Smooth muscle cell (in vitro differentiated cells): ENCODE data around the gene EPHB1. TPM values are rescaled to one million over a fixed set of nuclear protein-coding genes. Genes with fewer than 3 reads are reported as not detected.

Experiments
- DNase-seq: peaks from one replicate; lab custom pipeline; 2025; ENCODE audit not compliant: unreplicated experiment; lab: John Stamatoyannopoulos, UW
- H2AFZ ChIP-seq: fragments of 200-600 bp; sonication (generic); 2 replicates; pipeline ENCODE4 v1.6.0; 2016; ENCODE audit warnings: antibody characterized with exemption, low read depth, mild to moderate bottlenecking
- H3F3A ChIP-seq: fragments of 200-600 bp; sonication (generic); 2 replicates; pipeline ENCODE4 v1.6.0; 2017; ENCODE audit warnings: antibody characterized with exemption, low read depth
- H3K27ac ChIP-seq: fragments of 200-600 bp; sonication (generic); 2 replicates; pipeline ENCODE4 v1.5.1; 2016; ENCODE audit warnings: low read depth, mild to moderate bottlenecking
- H3K27me3 ChIP-seq: fragments of 200-600 bp; sonication (generic); 2 replicates; pipeline ENCODE4 v1.6.1; 2016; ENCODE audit warnings: low read depth, mild to moderate bottlenecking
- H3K36me3 ChIP-seq: fragments of 200-600 bp; sonication (generic); 2 replicates; pipeline ENCODE4 v1.5.1; 2016; ENCODE audit warnings: low read depth
- H3K4me1 ChIP-seq: fragments of 200-600 bp; sonication (generic); 2 replicates; pipeline ENCODE4 v1.5.1; 2016; ENCODE audit warnings: low read depth
- H3K4me2 ChIP-seq: fragments of 200-600 bp; sonication (generic); 2 replicates; pipeline ENCODE4 v1.6.0; 2016; ENCODE audit warnings: mild to moderate bottlenecking
- H3K4me3 ChIP-seq: fragments of 200-600 bp; sonication (generic); 2 replicates; pipeline ENCODE4 v1.5.1; 2016; ENCODE audit warnings: mild to moderate bottlenecking
- H3K79me2 ChIP-seq: fragments of 200-600 bp; sonication (generic); 2 replicates; pipeline ENCODE4 v1.6.0; 2016; ENCODE audit warnings: low read depth, mild to moderate bottlenecking
- H3K9ac ChIP-seq: fragments of 200-600 bp; sonication (generic); 2 replicates; pipeline ENCODE4 v1.6.0; 2016; ENCODE audit warnings: low read depth
- H3K9me3 ChIP-seq: fragments of 200-600 bp; sonication (generic); replicated peaks from 2 replicates; pipeline ENCODE4 v1.5.1; 2016; ENCODE audit warnings: low read depth
- H4K20me1 ChIP-seq: fragments of 200-600 bp; sonication (generic); 2 replicates; pipeline ENCODE4 v1.6.0; 2016; ENCODE audit warnings: low read depth
- WGBS: methylation state at CpG from one replicate; pipeline ENCODE4 v1.1.7; 2016; ENCODE audit warnings: low lambda C conversion rate; 5-methylcytosine and 5-hydroxymethylcytosine counted together
- polyA plus RNA-seq: library from polyadenylated mRNA; unstranded; fragments of >200 nt; fragmentation: Nextera tagmentation; extraction: Ambion mirVana; gene quantifications from 2 replicates; pipeline ENCODE4 v1.2.1, GENCODE V29; 2016
- total RNA-seq: library from RNA; depleted of rRNA; stranded (reverse); fragments of >200 nt; gene quantifications from 2 replicates; pipeline ENCODE4 v1.2.3, GENCODE V29; 2014
- TF ChIP-seq, protein P1 (sequence below): fragments of 200-600 bp; sonication (generic); IDR thresholded peaks from 2 replicates; pipeline ENCODE4 v1.5.1; 2017; ENCODE audit warnings: borderline replicate concordance, mild to moderate bottlenecking, antibody characterized with exemption; ENCODE audit not compliant: insufficient read depth, poor library complexity, severe bottlenecking

EPHB1 gene
- total and polyA plus RNA-seq, 2 experiments from 2014 or later: 2.5 to 2.6 TPM

DNA sequence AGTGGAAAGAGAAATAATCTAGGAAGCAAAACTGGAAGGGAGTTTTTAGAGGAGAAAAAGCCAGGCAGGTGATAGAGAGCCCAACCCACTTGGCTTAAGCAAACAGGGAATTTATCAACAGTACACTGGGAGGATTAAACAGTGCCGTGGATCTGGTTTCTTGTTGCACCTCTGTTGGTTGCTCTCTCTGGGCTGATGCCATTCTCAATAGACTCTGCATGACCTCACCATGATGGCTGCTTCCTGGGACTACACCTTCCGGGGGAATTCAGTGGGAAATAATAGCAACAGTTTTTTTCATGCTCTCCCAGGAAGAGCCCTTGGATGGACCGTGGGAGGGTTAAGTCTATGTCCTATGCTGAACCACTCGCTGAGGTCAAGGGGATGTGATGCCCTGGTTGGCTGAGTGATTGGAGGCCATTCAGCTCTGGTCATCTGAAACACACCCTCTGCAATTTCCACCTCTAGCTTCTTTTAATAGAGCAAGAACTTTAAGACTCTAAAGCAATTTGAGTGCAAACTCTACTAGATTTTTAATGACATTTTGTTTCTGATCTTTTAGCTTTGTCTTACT, 74.2 kb downstream of the EPHB1 start:
- no peak overlapping the region for H2AFZ ChIP-seq
- DNase-seq: no peak

DNA sequence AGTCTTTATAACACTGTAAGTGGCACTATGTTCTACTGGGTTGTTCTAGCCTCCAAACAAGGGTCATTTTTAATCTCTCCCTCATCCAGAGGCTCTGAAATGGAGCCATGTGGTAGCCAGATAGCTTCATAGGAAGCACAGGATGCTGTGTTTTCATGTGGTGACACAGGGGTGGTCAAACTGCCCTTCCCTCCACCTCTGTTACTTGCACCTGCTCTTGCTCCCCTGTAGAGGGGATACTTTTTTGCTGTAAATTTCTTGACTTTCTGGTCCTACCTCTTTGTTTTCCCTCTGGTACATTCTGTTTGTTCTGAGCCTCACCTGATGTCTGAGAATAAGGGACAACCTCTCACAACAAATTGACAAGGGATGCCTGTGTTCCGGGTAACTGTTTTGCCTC, 76.8 kb downstream of the EPHB1 start:
- H3K4me1 ChIP-seq: no peaks in the 10 kb centered on the region
- TF ChIP-seq, protein P1, sequence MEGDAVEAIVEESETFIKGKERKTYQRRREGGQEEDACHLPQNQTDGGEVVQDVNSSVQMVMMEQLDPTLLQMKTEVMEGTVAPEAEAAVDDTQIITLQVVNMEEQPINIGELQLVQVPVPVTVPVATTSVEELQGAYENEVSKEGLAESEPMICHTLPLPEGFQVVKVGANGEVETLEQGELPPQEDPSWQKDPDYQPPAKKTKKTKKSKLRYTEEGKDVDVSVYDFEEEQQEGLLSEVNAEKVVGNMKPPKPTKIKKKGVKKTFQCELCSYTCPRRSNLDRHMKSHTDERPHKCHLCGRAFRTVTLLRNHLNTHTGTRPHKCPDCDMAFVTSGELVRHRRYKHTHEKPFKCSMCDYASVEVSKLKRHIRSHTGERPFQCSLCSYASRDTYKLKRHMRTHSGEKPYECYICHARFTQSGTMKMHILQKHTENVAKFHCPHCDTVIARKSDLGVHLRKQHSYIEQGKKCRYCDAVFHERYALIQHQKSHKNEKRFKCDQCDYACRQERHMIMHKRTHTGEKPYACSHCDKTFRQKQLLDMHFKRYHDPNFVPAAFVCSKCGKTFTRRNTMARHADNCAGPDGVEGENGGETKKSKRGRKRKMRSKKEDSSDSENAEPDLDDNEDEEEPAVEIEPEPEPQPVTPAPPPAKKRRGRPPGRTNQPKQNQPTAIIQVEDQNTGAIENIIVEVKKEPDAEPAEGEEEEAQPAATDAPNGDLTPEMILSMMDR: no peak
- no peak overlapping the region for H2AFZ ChIP-seq
- no peak overlapping the region for H3K27ac ChIP-seq
- H3K9ac ChIP-seq: no peak overlapping the region
- no peak overlapping the region for H3K4me3 ChIP-seq
- 100% methylated on average over 1 of the region's 1 CpG for WGBS
- H3K4me2 ChIP-seq: no peak overlapping the region
- no peaks in the 10 kb centered on the region for H3F3A ChIP-seq
- no peaks in the 10 kb centered on the region for H3K9me3 ChIP-seq
- H3K27me3 ChIP-seq: no peaks in the 10 kb centered on the region
- H4K20me1 ChIP-seq: no peaks in the 10 kb centered on the region
- no peak for DNase-seq
- H3K36me3 ChIP-seq: no peaks in the 10 kb centered on the region
- H3K79me2 ChIP-seq: no peaks in the 10 kb centered on the region

More for the DNA sequence above, 74.2 kb downstream of the EPHB1 start:
- Histone ChIP-seq H3F3A (no peaks in the 10 kb centered on the region), H4K20me1 (no peaks in the 10 kb centered on the region), H3K9me3 (no peaks in the 10 kb centered on the region), H3K27ac (no peak overlapping the region), H3K36me3 (no peaks in the 10 kb centered on the region), H3K9ac (no peak overlapping the region), H3K79me2 (no peaks in the 10 kb centered on the region), H3K4me3 (no peak overlapping the region), H3K27me3 (no peaks in the 10 kb centered on the region), H3K4me1 (no peaks in the 10 kb centered on the region), H3K4me2 (no peak overlapping the region)
- 88% methylated on average over 4 of the region's 4 CpGs for WGBS
- TF ChIP-seq, protein P1: no peak

DNA sequence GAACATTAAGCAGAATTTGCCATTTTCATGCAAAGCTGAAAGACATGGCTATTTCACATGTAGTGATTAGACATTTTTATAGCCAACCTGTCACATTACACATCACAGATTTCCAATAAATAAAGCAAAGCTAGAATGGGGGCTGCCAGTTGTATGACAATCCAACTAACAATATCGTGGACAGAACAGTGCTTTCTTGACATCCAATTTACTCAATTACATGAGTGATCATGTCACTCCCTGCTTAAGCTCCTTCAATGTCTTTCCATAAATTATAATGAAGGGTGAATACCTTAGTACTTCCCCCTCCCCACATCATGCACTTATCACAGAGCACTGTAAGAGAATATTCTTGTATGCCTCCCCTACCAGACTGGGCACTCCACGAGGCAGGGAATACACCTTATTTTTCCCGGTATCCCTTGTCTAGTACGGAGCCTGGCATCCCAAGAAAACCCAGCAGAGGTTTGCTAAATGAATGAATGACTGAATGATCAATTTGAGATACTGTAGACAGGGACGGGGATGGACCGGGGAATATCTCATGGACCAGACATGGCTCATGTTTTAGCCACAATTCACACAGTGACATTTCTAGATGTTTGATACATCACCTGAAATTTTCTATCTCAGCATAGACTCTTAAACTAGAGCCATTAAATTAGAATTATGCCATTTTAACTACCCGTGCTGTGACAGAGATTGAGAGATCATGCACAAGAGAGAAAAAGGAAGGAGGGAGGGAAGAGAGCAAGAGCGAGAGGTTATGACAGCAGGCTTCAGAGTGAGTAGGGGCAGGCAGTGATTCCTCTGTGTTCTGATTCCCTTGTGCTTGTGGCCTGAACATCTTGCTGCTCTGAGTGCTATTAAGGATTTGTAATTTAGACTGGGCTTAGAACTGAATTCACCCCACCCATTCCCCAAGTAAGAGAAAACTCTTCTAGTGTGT, 77.7 kb downstream of the EPHB1 start:
- Histone ChIP-seq H3K27ac (no peak overlapping the region), H3F3A (no peaks in the 10 kb centered on the region), H3K27me3 (no peaks in the 10 kb centered on the region), H3K4me3 (no peak overlapping the region), H3K4me1 (no peaks in the 10 kb centered on the region), H3K4me2 (no peak overlapping the region), H2AFZ (no peak overlapping the region), H4K20me1 (no peaks in the 10 kb centered on the region), H3K79me2 (no peaks in the 10 kb centered on the region), H3K36me3 (no peaks in the 10 kb centered on the region), H3K9ac (no peak overlapping the region), H3K9me3 (no peaks in the 10 kb centered on the region)
- TF ChIP-seq, protein P1: no peak
- no peak for DNase-seq
- WGBS: 95% methylated on average over 8 of the region's 8 CpGs
